OCI-LY7 (cell line): ENCODE results near the gene NELL1. TPM values are rescaled to one million over a fixed set of nuclear protein-coding genes. Genes with fewer than 3 reads are reported as not detected.

ENCODE experiments used
- BruUV-seq: library from RNA; stranded (reverse); fragments of 400-500 nt; replicated peaks from 2 replicates; lab custom pipeline; 2021; lab: Mats Ljungman, UMichigan
- CTCF ChIA-PET: fragments of 300-600 bp; sonication (Branson Sonifier 250); formaldehyde crosslinking; loops from one replicate; lab custom pipeline; 2022; ENCODE audit warnings: antibody characterized with exemption; ENCODE audit not compliant: unreplicated experiment; lab: Charles Lee
- POLR2A ChIA-PET: fragments of 300-600 bp; sonication (Branson Sonifier 250); formaldehyde crosslinking; loops from one replicate; lab custom pipeline; 2022; ENCODE audit warnings: antibody characterized with exemption; lab: Charles Lee
- DNase-seq: peaks from one replicate; pipeline ENCODE4 v3.0.0-alpha.2; 2015; ENCODE audit warnings: low spot score
- H2AFZ ChIP-seq: fragments of 200-600 bp; sonication (generic), shearing (Covaris generic); 2 replicates; pipeline ENCODE4 v1.6.1; 2014; ENCODE audit warnings: mild to moderate bottlenecking, antibody characterized with exemption, low read length, moderate library complexity
- H3K27ac ChIP-seq: fragments of 200-600 bp; sonication (generic); 2 replicates; pipeline ENCODE4 v1.5.1; 2014; ENCODE audit warnings: mixed run types, low read depth, mild to moderate bottlenecking, moderate library complexity, low read length, inconsistent platforms; ENCODE audit not compliant: poor library complexity, severe bottlenecking
- H3K36me3 ChIP-seq: fragments of 200-600 bp; sonication (generic); 2 replicates; pipeline ENCODE4 v1.6.1; 2014; ENCODE audit warnings: mild to moderate bottlenecking, antibody characterized with exemption, low read length, moderate library complexity, mixed read lengths; ENCODE audit not compliant: insufficient read depth
- H3K4me1 ChIP-seq: fragments of 200-600 bp; sonication (generic); 2 replicates; pipeline ENCODE4 v1.5.1; 2014; ENCODE audit warnings: mild to moderate bottlenecking, low read length; ENCODE audit not compliant: insufficient read depth, poor library complexity, severe bottlenecking
- H3K4me2 ChIP-seq: fragments of 200-600 bp; sonication (generic); 2 replicates; pipeline ENCODE4 v1.6.1; 2014; ENCODE audit warnings: mild to moderate bottlenecking, low read length
- H3K4me3 ChIP-seq: fragments of 200-600 bp; sonication (generic); 2 replicates; pipeline ENCODE4 v1.5.1; 2014; ENCODE audit warnings: mild to moderate bottlenecking, low read depth, low read length; ENCODE audit not compliant: poor library complexity, severe bottlenecking
- H3K79me2 ChIP-seq: fragments of 200-600 bp; sonication (generic); 2 replicates; pipeline ENCODE4 v1.6.1; 2016; ENCODE audit warnings: low read depth, mild to moderate bottlenecking, low read length, moderate library complexity, mixed read lengths; ENCODE audit not compliant: insufficient read depth
- H3K9me2 ChIP-seq: fragments of 200-600 bp; sonication (generic); 2 replicates; pipeline ENCODE4 v1.6.1; 2016; ENCODE audit warnings: mild to moderate bottlenecking, low read length, mixed read lengths; ENCODE audit not compliant: insufficient read depth
- H3K9me3 ChIP-seq: fragments of 200-600 bp; sonication (generic); 2 replicates; pipeline ENCODE4 v1.6.1; 2014; ENCODE audit warnings: mild to moderate bottlenecking, mixed run types, low read length, mixed read lengths
- H4K20me1 ChIP-seq: fragments of 200-600 bp; sonication (generic); 2 replicates; pipeline ENCODE4 v1.6.1; 2014; ENCODE audit warnings: mild to moderate bottlenecking, antibody characterized with exemption, low read length, moderate library complexity, mixed read lengths; ENCODE audit not compliant: insufficient read depth
- CTCF ChIP-seq: fragments of 200-600 bp; sonication (generic); conservative IDR thresholded peaks from 2 replicates; pipeline ENCODE4 v1.5.1; 2014; ENCODE audit warnings: mild to moderate bottlenecking, antibody characterized with exemption, low read length, moderate library complexity, mixed read lengths
- EZH2phosphoT487 ChIP-seq: fragments of 200-600 bp; sonication (generic); IDR thresholded peaks from 2 replicates; pipeline ENCODE4 v1.6.1; 2018; ENCODE audit warnings: low read depth, borderline replicate concordance, mild to moderate bottlenecking, mixed run types, antibody characterized with exemption, low read length, moderate library complexity, mixed read lengths
- intact Hi-C: fragments of 100-400 bp; cut with micrococcal nuclease; formaldehyde crosslinking; loops from one replicate; pipeline ENCODE4 v1.10.0; 2022; ENCODE audit not compliant: unreplicated experiment
- total RNA-seq, 2 experiments: library from RNA; depleted of rRNA in 1 of 2; stranded (reverse); fragments of >200 nt in 1 of 2; shearing (Covaris generic) in 1 of 2; gene quantifications; 2 replicates each; pipeline ENCODE4 v1.2.3, GENCODE V29; 2014 to 2022

Gene NELL1
- total RNA-seq, 2 experiments from 2014 or later: not detected

GRCh38 chr11:21169639-21170038, 500.3 kb downstream of the NELL1 start:
- no peaks in the 10 kb centered on the region for H3K79me2 ChIP-seq
- no peak for DNase-seq
- TF ChIP-seq EZH2phosphoT487: no peak
- no peak for TF ChIP-seq CTCF
- ChIA-PET CTCF (no interaction called here), POLR2A (no interaction called here)
- no TSS peak for BruUV-seq
- H3K4me2 ChIP-seq: no peak overlapping the region
- H2AFZ ChIP-seq: no peak overlapping the region
- no peaks in the 10 kb centered on the region for H4K20me1 ChIP-seq
- H3K36me3 ChIP-seq: no peaks in the 10 kb centered on the region
- H3K9me3 ChIP-seq: no peaks in the 10 kb centered on the region
- intact Hi-C loops: no loop called here
- no peaks in the 10 kb centered on the region for H3K4me1 ChIP-seq
- no peak overlapping the region for H3K4me3 ChIP-seq
- no peak overlapping the region for H3K27ac ChIP-seq
- H3K9me2 ChIP-seq: no peaks in the 10 kb centered on the region

- no peak for DNase-seq
- H4K20me1 ChIP-seq: no peaks in the 10 kb centered on the region
- POLR2A ChIA-PET: no interaction called here
Measured at GRCh38 chr11:21173476-21173875, 504.1 kb downstream of the NELL1 start.

More at GRCh38 chr11:21173476-21173875, 504.1 kb downstream of the NELL1 start:
- Histone ChIP-seq H3K9me2 (no peaks in the 10 kb centered on the region), H3K79me2 (no peaks in the 10 kb centered on the region), H3K9me3 (no peaks in the 10 kb centered on the region), H3K27ac (no peak overlapping the region), H3K4me1 (no peaks in the 10 kb centered on the region), H3K4me3 (no peak overlapping the region), H3K4me2 (no peak overlapping the region), H3K36me3 (no peaks in the 10 kb centered on the region), H2AFZ (no peak overlapping the region)
- CTCF ChIA-PET: no interaction called here
- intact Hi-C loops: no loop called here
- no peak for TF ChIP-seq CTCF
- no peak for TF ChIP-seq EZH2phosphoT487
- no TSS peak for BruUV-seq
